ENCODE measurements around the gene LARGE1.
A peak's percentile ranks its signal among the peaks of the same experiment; 100 is the strongest.
"Not testable (repeated sequence)": the region's sequence is repeated elsewhere in the genome, so short reads cannot be mapped to it uniquely, and the experiment has no call there.

Gene LARGE1

DNA sequence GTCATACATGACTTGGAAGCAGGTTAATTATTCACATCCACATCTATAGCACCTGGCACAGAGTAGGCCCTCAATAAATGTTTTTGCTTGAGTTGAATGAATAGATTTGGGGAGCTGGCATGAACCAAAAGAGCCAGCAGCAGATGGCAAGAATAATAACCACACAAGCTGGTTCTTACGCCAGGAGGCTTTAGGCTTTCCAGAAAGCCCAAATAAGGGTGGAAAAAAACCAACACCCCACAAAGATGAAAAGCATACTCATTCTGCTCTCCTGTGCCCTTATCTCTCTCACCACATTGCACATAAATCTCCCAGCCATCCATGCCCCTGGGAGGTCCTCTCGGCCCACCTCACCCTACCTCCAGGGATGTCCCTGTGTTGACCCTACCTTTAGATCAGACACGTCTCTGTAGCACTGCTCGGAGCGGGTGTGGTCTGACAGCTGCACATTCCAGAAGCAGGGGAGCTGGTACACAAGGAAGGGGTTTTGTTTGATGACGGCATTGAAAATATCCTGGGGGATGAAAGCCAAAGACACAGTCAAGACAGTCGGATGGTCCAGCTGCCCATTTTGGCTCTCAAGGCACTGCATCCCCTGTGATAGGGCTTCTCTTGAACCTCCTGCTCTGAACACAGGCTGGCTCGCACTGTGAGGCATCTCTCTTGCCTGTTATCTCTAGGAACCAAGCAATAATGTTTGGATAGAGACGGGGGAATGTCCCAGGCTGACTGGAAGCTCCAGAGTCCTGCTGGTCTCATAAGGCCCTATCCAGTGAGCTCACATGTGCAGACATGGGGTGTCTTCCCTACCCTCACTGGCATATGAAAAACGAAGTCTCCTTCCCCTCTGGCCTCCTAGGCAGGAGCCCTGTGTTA, 538.5 kb downstream of the LARGE1 start:
- in situ Hi-C loops (cut with HindIII; ENCODE audit: low sequenced_read_pairs) = no loop called here
- no peak for DNase-seq (ENCODE audit: low read depth)
- H3K4me3 ChIP-seq (ENCODE audit: low read depth, low read length) = no peak overlapping the region
- TF ChIP-seq CTCF (IDR thresholded peaks at IDR 0.05; ENCODE audit: low read depth, low read length, missing control alignments) = no peak

DNA sequence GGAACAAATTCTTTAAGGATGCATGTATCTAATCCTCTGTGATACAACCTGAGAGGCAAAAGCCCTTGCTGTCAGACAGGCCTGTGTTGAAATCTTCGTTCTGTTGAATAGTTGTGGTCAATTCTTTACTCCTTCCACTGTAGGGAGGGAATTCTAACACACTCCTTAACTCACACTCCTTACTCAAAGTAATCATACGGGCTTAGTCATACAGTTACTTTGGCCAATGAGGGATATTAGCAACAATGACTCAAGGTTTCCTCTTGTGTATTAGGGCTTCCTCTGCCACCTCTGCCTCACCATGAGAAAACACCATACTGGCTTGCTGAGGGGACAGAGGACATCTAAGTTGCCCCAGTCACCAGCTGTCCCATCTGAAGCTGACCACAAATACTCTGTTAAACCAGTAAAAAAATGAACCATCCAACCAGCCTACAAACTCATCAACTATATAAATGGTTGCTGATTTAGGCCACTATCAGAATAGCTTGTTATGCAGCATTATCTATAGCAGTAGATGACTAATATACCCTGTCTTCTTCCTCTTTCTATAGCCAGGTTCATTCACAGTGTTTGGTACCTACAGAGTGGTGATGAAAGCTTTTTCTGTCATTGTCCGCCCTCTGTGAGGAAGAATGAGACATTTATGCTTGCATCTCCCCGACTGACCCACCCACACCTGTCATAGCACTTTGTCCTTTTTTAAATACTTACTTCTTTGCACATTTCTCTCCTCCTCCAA, 539.3 kb downstream of the LARGE1 start:
- peak; percentile 60 for DNase-seq (ENCODE audit: low read depth)
- no peak overlapping the region for H3K4me3 ChIP-seq (ENCODE audit: low read depth, low read length)
- no peak for TF ChIP-seq CTCF (IDR thresholded peaks at IDR 0.05; ENCODE audit: low read depth, low read length, missing control alignments)
- in situ Hi-C loops (cut with HindIII; ENCODE audit: low sequenced_read_pairs) = no loop called here

GRCh38 chr22:33379836-33380235, 540.4 kb downstream of the LARGE1 start:
- no peak overlapping the region for H3K4me3 ChIP-seq (ENCODE audit: low read depth, low read length)
- no peak for DNase-seq (ENCODE audit: low read depth)
- in situ Hi-C loops (cut with HindIII; ENCODE audit: low sequenced_read_pairs) = no loop called here
- TF ChIP-seq CTCF (IDR thresholded peaks at IDR 0.05; ENCODE audit: low read depth, low read length, missing control alignments) = no peak

DNA sequence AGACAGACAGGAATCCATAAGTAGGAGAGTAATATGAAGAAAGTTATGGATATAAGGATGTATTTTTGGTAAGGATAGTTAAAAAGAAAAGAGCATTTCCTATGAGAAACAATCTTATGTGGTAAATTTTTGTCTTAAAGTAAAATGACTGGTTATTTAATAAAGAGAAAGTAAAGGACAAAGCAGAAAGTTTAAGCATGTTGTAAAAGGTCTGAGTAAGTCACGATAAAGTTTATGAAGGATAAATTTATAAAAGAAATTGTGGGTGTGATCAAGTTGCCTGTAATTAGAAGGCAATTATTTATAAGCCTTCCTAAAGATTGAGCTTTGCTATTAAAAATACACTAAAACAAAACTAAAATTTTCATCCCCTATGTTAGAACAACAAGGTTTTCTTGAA, 547.4 kb downstream of the LARGE1 start:
- in situ Hi-C loops (cut with HindIII; ENCODE audit: low sequenced_read_pairs) = no loop called here
- DNase-seq (ENCODE audit: low read depth) = no peak
- TF ChIP-seq CTCF (IDR thresholded peaks at IDR 0.05; ENCODE audit: low read depth, low read length, missing control alignments) = no peak
- H3K4me3 ChIP-seq (ENCODE audit: low read depth, low read length) = no peak overlapping the region

- H3K4me3 ChIP-seq (ENCODE audit: low read depth, low read length); in situ Hi-C loops (cut with HindIII; ENCODE audit: low sequenced_read_pairs); DNase-seq (ENCODE audit: low read depth): not testable (repeated sequence)
Observed at GRCh38 chr22:33363256-33363655, 557.0 kb downstream of the LARGE1 start.

DNA sequence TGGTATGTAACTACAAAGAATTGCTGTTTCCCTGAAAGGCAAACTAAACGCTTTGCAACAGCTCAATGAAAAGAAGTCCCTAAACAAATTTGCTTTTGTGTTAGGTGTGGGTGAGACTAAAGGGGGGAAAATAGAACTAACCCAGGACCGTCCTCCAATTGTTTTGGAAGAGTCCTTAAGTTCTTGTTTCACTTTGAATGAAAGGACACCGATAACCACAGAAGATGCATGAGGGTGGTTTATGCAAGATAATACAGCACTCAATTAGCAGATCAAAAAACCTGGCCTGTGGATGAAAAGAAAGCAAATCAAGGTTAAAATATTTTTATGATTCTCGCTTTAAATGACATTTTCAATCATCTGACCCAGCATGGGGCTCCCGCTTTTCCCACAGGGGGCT, 557.6 kb downstream of the LARGE1 start:
- DNase-seq (ENCODE audit: low read depth) = no peak
- TF ChIP-seq CTCF (IDR thresholded peaks at IDR 0.05; ENCODE audit: low read depth, low read length, missing control alignments) = no peak
- in situ Hi-C loops (cut with HindIII; ENCODE audit: low sequenced_read_pairs) = no loop called here
- H3K4me3 ChIP-seq (ENCODE audit: low read depth, low read length) = no peak overlapping the region

- in situ Hi-C loops (cut with HindIII; ENCODE audit: low sequenced_read_pairs) = no loop called here
Observed at GRCh38 chr22:33361581-33361980, 558.7 kb downstream of the LARGE1 start.

More at GRCh38 chr22:33361581-33361980, 558.7 kb downstream of the LARGE1 start:
- H3K4me3 ChIP-seq (ENCODE audit: low read depth, low read length) = no peak overlapping the region
- no peak for DNase-seq (ENCODE audit: low read depth)
- no peak for TF ChIP-seq CTCF (IDR thresholded peaks at IDR 0.05; ENCODE audit: low read depth, low read length, missing control alignments)

Measured in astrocyte of the cerebellum (primary cell).